Activated B cell treated with CpG ODN at 0.5 μM for 24 hours (primary cell): ENCODE data around the gene TSGA10IP. TPM values are rescaled to one million over a fixed set of nuclear protein-coding genes. Genes with fewer than 3 reads are reported as not detected.

Experiments used
- ATAC-seq: fragments of 200-7000 bp; cut with Tn5 transposase; one replicate; pipeline ENCODE4 v1.10.0; 2021; ENCODE audit warnings: low read depth, mild to moderate bottlenecking, moderate library complexity
- CTCF ChIA-PET: fragments of 350-600 bp; sonication (Branson Sonifier 250); formaldehyde crosslinking; loops from one replicate; lab custom pipeline; 2021; ENCODE audit warnings: antibody characterized with exemption; lab: Charles Lee
- POLR2A ChIA-PET: fragments of 350-600 bp; sonication (Branson Sonifier 250); formaldehyde crosslinking; loops from one replicate; lab custom pipeline; 2021; ENCODE audit warnings: antibody characterized with exemption; lab: Charles Lee
- DNase-seq: peaks from one replicate; pipeline ENCODE4 v3.0.0; 2022
- H3K27ac Mint-ChIP-seq: one replicate; pipeline ENCODE4 v1.8.0; 2020; ENCODE audit warnings: mixed read lengths
- H3K27me3 Mint-ChIP-seq: one replicate; pipeline ENCODE4 v1.8.0; 2021; ENCODE audit warnings: mixed read lengths
- H3K36me3 Mint-ChIP-seq: one replicate; pipeline ENCODE4 v1.8.0; 2021; ENCODE audit warnings: low read depth, mixed read lengths
- H3K4me1 Mint-ChIP-seq: one replicate; pipeline ENCODE4 v1.8.0; 2021; ENCODE audit warnings: mixed read lengths
- H3K4me3 Mint-ChIP-seq: one replicate; pipeline ENCODE4 v1.8.0; 2020; ENCODE audit warnings: mild to moderate bottlenecking, mixed read lengths
- H3K9me3 Mint-ChIP-seq: one replicate; pipeline ENCODE4 v1.8.0; 2020; ENCODE audit warnings: mixed read lengths
- CTCF ChIP-seq: fragments of 200-600 bp; IDR thresholded peaks from one replicate; pipeline ENCODE4 v1.8.0; 2022; ENCODE audit warnings: antibody characterized with exemption, mild to moderate bottlenecking
- intact Hi-C: fragments of 100-400 bp; cut with micrococcal nuclease; formaldehyde crosslinking; loops from one replicate; pipeline ENCODE4 v1.15.1; 2024
- total RNA-seq: library from RNA; stranded (reverse); gene quantifications from 2 replicates; pipeline ENCODE4 v1.2.3, GENCODE V29; 2022

Gene TSGA10IP
- total RNA-seq, 1 donor from 2014 or later: not detected

GRCh38 chr11:65920372-65920802 lies 24.9 kb upstream of the TSGA10IP start:
- Mint-ChIP-seq H3K27ac (no peak overlapping the region), H3K9me3 (no peaks in the 10 kb centered on the region), H3K4me3 (peak overlapping the region; percentile 93), H3K27me3 (no peaks in the 10 kb centered on the region), H3K4me1 (peaks cover 44% of the 10 kb centered on the region), H3K36me3 (peaks cover 30% of the 10 kb centered on the region)
- ATAC-seq (no peak), DNase-seq (no peak)
- intact Hi-C loops: no loop called here
- CTCF ChIA-PET: no interaction called here
- no peak for TF ChIP-seq CTCF
- POLR2A ChIA-PET: interaction anchor here (0.6 to 4.8 kb wide), 7 partner anchors 22 to 258 kb away, joined by 3 to 55 read pairs (median 4); partner anchors contain the start of genes CCDC85B, FIBP, MUS81 and RELA

GRCh38 chr11:65921033-65921555 lies 24.2 kb upstream of the TSGA10IP start:
- intact Hi-C loops: no loop called here
- ATAC-seq (no peak), DNase-seq (no peak)
- POLR2A ChIA-PET: interaction anchor here (4.8 kb wide), 1 partner anchor 32 kb away, joined by 55 read pairs; the partner anchor contains the start of genes CCDC85B and FIBP
- Mint-ChIP-seq H3K9me3 (no peaks in the 10 kb centered on the region), H3K27ac (no peak overlapping the region), H3K4me3 (peak overlapping the region; percentile 93), H3K27me3 (no peaks in the 10 kb centered on the region), H3K36me3 (peaks cover 30% of the 10 kb centered on the region), H3K4me1 (peaks cover 38% of the 10 kb centered on the region)
- TF ChIP-seq CTCF: no peak
- CTCF ChIA-PET: no interaction called here

GRCh38 chr11:65921876-65922275 lies 23.4 kb upstream of the TSGA10IP start:
- ATAC-seq (no peak), DNase-seq (no peak)
- peaks cover 31% of the 10 kb centered on the region for H3K4me1 Mint-ChIP-seq
- H3K9me3 Mint-ChIP-seq: no peaks in the 10 kb centered on the region
- no peaks in the 10 kb centered on the region for H3K27me3 Mint-ChIP-seq
- peaks cover 29% of the 10 kb centered on the region for H3K36me3 Mint-ChIP-seq
- H3K4me3 Mint-ChIP-seq: no peak overlapping the region
- H3K27ac Mint-ChIP-seq: no peak overlapping the region
- no peak for TF ChIP-seq CTCF
- CTCF ChIA-PET: interaction anchor here (2.1 kb wide), 1 partner anchor 37 kb away, joined by 6 read pairs; no protein-coding TSS in a partner anchor
- intact Hi-C loops: no loop called here
- POLR2A ChIA-PET: interaction anchor here (1.3 to 4.8 kb wide), 2 partner anchors 33 to 39 kb away, joined by 6 to 55 read pairs; partner anchors contain the start of genes CCDC85B and FIBP

- Mint-ChIP-seq H3K9me3 (no peaks in the 10 kb centered on the region), H3K36me3 (peaks cover 25% of the 10 kb centered on the region), H3K27ac (no peak overlapping the region), H3K4me1 (peaks cover 31% of the 10 kb centered on the region), H3K27me3 (no peaks in the 10 kb centered on the region), H3K4me3 (no peak overlapping the region)
- TF ChIP-seq CTCF: no peak
- ChIA-PET CTCF (interaction anchor here (2.1 kb wide), 1 partner anchor 38 kb away, joined by 6 read pairs; no protein-coding TSS in a partner anchor), POLR2A (interaction anchor here (0.9 to 1.3 kb wide), 3 partner anchors 13 to 38 kb away, joined by 4 to 6 read pairs (median 4); partner anchors contain the start of gene FIBP)
- DNase-seq (no peak), ATAC-seq (no peak)
- intact Hi-C loops: no loop called here
Measured at GRCh38 chr11:65922565-65922964, 22.7 kb upstream of the TSGA10IP start.

GRCh38 chr11:65925397-65925796 lies 19.9 kb upstream of the TSGA10IP start:
- ChIA-PET POLR2A (interaction anchor here (0.6 to 1.0 kb wide), 2 partner anchors 35 to 277 kb away, joined by 3 read pairs; partner anchors contain the start of gene CCDC85B), CTCF (no interaction called here)
- H3K4me3 Mint-ChIP-seq: no peak overlapping the region
- no peak for ATAC-seq
- H3K27ac Mint-ChIP-seq: no peak overlapping the region
- intact Hi-C loops: no loop called here
- H3K27me3 Mint-ChIP-seq: no peaks in the 10 kb centered on the region
- DNase-seq: no peak
- H3K9me3 Mint-ChIP-seq: no peaks in the 10 kb centered on the region
- no peak for TF ChIP-seq CTCF
- H3K36me3 Mint-ChIP-seq: peaks cover 21% of the 10 kb centered on the region
- peaks cover 30% of the 10 kb centered on the region for H3K4me1 Mint-ChIP-seq
